Gastroesophageal sphincter (tissue), 4 donors: ENCODE results near the gene TCF7L1. TPM values are rescaled to one million over a fixed set of nuclear protein-coding genes. Genes with fewer than 3 reads are reported as not detected.

Experiments
- ATAC-seq: fragments of 150-250 bp; one replicate; pipeline ENCODE4 v1.9.1; 2016; ENCODE audit warnings: mild to moderate bottlenecking, moderate library complexity
- H3K27ac ChIP-seq, 4 donors: fragments of 200-600 bp; sonication (generic) in 3 of 4; 1 replicate in 3 of 4; 2 replicates in 1 of 4; pipeline ENCODE4 v1.5.1; 2016 to 2019
- H3K27me3 ChIP-seq: fragments of 200-600 bp; sonication (generic); one replicate; pipeline ENCODE4 v1.5.1; 2019
- H3K36me3 ChIP-seq, 2 donors: fragments of 200-600 bp; sonication (generic); one replicate each; pipeline ENCODE4 v1.5.1; 2019; ENCODE audit warnings: control low read depth in 1 of 2
- H3K4me1 ChIP-seq, 3 donors: fragments of 200-600 bp; sonication (generic); 1 replicate in 2 of 3; 2 replicates in 1 of 3; pipeline ENCODE4 v1.5.1; 2016 to 2019; ENCODE audit warnings: control low read depth in 2 of 3
- H3K4me3 ChIP-seq, 2 donors: fragments of 200-600 bp; sonication (generic); one replicate each; pipeline ENCODE4 v1.5.1; 2019; ENCODE audit warnings: mild to moderate bottlenecking in 1 of 2, moderate library complexity in 1 of 2
- H3K9me3 ChIP-seq, 3 donors: fragments of 200-600 bp; sonication (generic); one replicate each; pipeline ENCODE4 v1.5.1; 2017 to 2019; ENCODE audit warnings: control low read depth in 2 of 3
- EP300 ChIP-seq: sonication (generic); formaldehyde crosslinking; IDR thresholded peaks from one replicate; pipeline ENCODE4 v1.6.1; 2017; ENCODE audit warnings: antibody characterized with exemption, mild to moderate bottlenecking
- POLR2A ChIP-seq, 2 donors: fragments of 450-650 bp; IDR thresholded peaks; one replicate each; pipeline ENCODE4 v1.6.1; 2017; ENCODE audit warnings: antibody characterized with exemption in 2 of 2, mild to moderate bottlenecking in 2 of 2, moderate library complexity in 1 of 2
- POLR2AphosphoS5 ChIP-seq: sonication (generic); formaldehyde crosslinking; IDR thresholded peaks from one replicate; pipeline ENCODE4 v1.6.1; 2017; ENCODE audit warnings: antibody characterized with exemption
- WGBS, 2 donors: methylation state at CpG; one replicate each; pipeline ENCODE4 v1.1.5; 2018; ENCODE audit warnings: low coverage in 1 of 2; 5-methylcytosine and 5-hydroxymethylcytosine counted together
- total RNA-seq, 4 donors: library from RNA; depleted of rRNA; stranded (reverse); fragments of >200 nt; gene quantifications; one replicate each; pipeline ENCODE4 v1.1.0, GENCODE V29; 2016
- TF ChIP-seq, protein P1 (sequence below), 4 experiments: fragments of 200-600 bp in 2 of 4; fragments of 450-650 bp in 2 of 4; sonication (generic) in 1 of 4; IDR thresholded peaks; one replicate each; pipeline ENCODE4 v1.5.1; 2017 to 2019; ENCODE audit warnings: antibody characterized with exemption in 4 of 4, mild to moderate bottlenecking in 2 of 4, moderate library complexity in 2 of 4

Gene TCF7L1
- total RNA-seq, 4 donors from 2014 or later: 4.0 to 13.0 (median 5.3) TPM

- 40% methylated on average over 1 of the region's 6 CpGs; no CpG with 5 or more reads in 1 of the 2 donors for WGBS, 2 donors
- Histone ChIP-seq H3K4me1 (peaks cover 0 to 88% (median 59%) of the 10 kb centered on the region in 3 donors), H3K36me3 (no peaks in the 10 kb centered on the region), H3K9me3 (no peaks in the 10 kb centered on the region), H3K4me3 (peak overlapping the region in 1 of 2 donors; percentile 29), H3K27ac (peak overlapping the region in 3 of 4 donors; percentile 63 to 73 (median 67)), H3K27me3 (no peaks in the 10 kb centered on the region)
- TF ChIP-seq, protein P1, sequence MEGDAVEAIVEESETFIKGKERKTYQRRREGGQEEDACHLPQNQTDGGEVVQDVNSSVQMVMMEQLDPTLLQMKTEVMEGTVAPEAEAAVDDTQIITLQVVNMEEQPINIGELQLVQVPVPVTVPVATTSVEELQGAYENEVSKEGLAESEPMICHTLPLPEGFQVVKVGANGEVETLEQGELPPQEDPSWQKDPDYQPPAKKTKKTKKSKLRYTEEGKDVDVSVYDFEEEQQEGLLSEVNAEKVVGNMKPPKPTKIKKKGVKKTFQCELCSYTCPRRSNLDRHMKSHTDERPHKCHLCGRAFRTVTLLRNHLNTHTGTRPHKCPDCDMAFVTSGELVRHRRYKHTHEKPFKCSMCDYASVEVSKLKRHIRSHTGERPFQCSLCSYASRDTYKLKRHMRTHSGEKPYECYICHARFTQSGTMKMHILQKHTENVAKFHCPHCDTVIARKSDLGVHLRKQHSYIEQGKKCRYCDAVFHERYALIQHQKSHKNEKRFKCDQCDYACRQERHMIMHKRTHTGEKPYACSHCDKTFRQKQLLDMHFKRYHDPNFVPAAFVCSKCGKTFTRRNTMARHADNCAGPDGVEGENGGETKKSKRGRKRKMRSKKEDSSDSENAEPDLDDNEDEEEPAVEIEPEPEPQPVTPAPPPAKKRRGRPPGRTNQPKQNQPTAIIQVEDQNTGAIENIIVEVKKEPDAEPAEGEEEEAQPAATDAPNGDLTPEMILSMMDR (IDR thresholded peaks at IDR 0.05): no peak
- no peak for TF ChIP-seq POLR2AphosphoS5
- no peak for TF ChIP-seq EP300
- no peak for TF ChIP-seq POLR2A (IDR thresholded peaks at IDR 0.05)
- ATAC-seq: no peak
Observed at GRCh38 chr2:85255456-85255812, 122.2 kb downstream of the TCF7L1 start.

DNA sequence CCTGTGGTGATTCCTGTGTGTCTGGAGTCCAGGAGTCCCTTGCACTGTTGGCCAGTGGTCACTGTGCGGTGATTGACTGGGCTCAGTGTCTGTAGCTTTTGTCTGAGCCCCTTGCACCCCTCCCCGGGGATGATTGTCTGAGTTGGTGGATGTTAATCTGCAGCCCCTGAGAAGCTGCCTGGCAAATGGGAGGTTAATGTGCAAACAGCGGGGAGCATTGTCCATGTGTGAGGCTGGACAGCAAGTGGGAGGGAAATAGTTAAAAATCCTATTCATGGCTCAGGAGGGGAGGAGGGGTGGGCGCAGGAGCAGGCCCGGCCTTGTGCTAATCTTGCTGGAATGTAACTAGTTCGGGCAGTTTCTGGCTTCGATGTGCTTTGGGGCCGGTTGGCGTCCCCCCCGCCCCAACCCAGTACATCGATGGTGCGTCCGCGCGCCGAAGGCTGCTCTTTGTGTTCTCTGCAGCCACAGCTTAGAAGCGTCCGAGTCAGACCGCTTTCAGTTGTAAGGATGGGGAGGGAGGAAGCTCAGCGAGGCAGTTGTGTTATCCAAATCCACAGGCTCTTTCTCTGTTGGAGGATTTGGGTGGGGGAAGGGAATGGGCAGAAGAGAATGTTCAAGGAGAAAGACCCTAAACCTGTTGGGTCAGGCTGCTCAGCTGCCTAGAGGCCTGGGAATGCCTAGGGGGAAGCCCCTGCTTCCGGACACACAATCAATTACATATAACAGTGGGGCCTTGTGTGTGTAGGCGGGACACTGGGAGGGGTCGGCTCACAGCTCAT, 122.8 kb downstream of the TCF7L1 start:
- Histone ChIP-seq H3K9me3 (no peaks in the 10 kb centered on the region), H3K4me3 (peak overlapping the region in 1 of 2 donors; percentile 29), H3K27ac (peak overlapping the region in 3 of 4 donors; percentile 63 to 73 (median 67)), H3K36me3 (no peaks in the 10 kb centered on the region), H3K27me3 (no peaks in the 10 kb centered on the region), H3K4me1 (peaks cover 0 to 85% (median 59%) of the 10 kb centered on the region in 3 donors)
- TF ChIP-seq POLR2AphosphoS5 (no peak), EP300 (no peak), POLR2A (IDR thresholded peaks at IDR 0.05) (no peak)
- TF ChIP-seq, protein P1 (IDR thresholded peaks at IDR 0.05): no peak
- WGBS, 2 donors: 24% methylated on average over 2 of the region's 23 CpGs; no CpG with 5 or more reads in 1 of the 2 donors
- ATAC-seq: peak; percentile 41

DNA sequence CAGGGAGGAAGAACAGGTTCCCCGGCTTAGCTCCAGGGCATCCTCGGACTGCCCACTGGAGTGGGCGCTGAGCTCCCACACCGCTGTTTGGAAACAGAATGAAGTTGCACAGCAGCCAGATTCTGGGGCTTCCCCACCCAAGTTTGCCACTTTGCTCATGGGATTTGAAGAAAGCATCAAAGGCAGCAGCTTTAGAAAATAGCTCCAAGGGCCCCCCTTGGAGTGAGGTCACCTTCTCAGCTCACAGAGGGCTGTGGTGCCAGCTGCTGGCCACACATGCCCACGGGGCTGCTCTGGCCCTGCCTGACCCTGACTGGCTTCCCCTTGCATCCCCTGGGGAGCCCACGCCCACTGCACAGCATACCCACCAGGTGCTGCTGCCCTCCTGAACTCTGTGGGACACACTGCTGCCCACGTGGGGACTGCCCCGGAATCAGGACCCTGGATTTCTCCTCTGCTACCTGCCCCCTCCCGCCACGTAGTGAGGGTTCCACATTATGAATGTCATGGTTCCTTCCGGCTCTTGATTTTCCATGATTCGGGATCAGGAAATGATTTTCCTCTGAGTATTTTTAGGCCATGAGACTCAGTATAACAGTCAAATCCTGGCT, 124.3 kb downstream of the TCF7L1 start:
- peaks cover 0 to 73% (median 59%) of the 10 kb centered on the region in 3 donors for H3K4me1 ChIP-seq

GRCh38 chr2:85257970-85258605, 124.9 kb downstream of the TCF7L1 start:
- 30 to 49% methylated on average over 2 to 6 of the region's 7 CpGs for WGBS, 2 donors
- no peaks in the 10 kb centered on the region for H3K36me3 ChIP-seq
- H3K27me3 ChIP-seq: no peaks in the 10 kb centered on the region
- peak overlapping the region in 3 of 4 donors; percentile 67 to 79 (median 73) for H3K27ac ChIP-seq
- peaks cover 0 to 69% (median 59%) of the 10 kb centered on the region in 3 donors for H3K4me1 ChIP-seq
- TF ChIP-seq, protein P1 (IDR thresholded peaks at IDR 0.05): no peak
- TF ChIP-seq EP300 (no peak), POLR2AphosphoS5 (no peak), POLR2A (IDR thresholded peaks at IDR 0.05) (no peak)
- H3K4me3 ChIP-seq: no peak overlapping the region
- no peaks in the 10 kb centered on the region for H3K9me3 ChIP-seq
- ATAC-seq: peak; percentile 23

More for the DNA sequence above, 124.3 kb downstream of the TCF7L1 start:
- ATAC-seq: peak; percentile 59
- H3K27me3 ChIP-seq: no peaks in the 10 kb centered on the region
- WGBS, 2 donors: 9 to 52% methylated on average over 5 to 10 of the region's 12 CpGs
- TF ChIP-seq POLR2A (IDR thresholded peaks at IDR 0.05) (no peak), POLR2AphosphoS5 (no peak), EP300 (no peak)
- TF ChIP-seq, protein P1 (IDR thresholded peaks at IDR 0.05): no peak
- H3K4me3 ChIP-seq: no peak overlapping the region
- H3K36me3 ChIP-seq: no peaks in the 10 kb centered on the region
- H3K27ac ChIP-seq: peak overlapping the region in 3 of 4 donors; percentile 67 to 79 (median 73)
- H3K9me3 ChIP-seq: no peaks in the 10 kb centered on the region
